Skeletal muscle satellite cell (primary cell): ENCODE results near the gene MRPS34.
"Not testable (repeated sequence)": the region's sequence is repeated elsewhere in the genome, so short reads cannot be mapped to it uniquely, and the experiment has no call there.

Source experiments
- H3K27me3 ChIP-seq: 2 replicates; pipeline ENCODE4 v1.7.0; 2013; ENCODE audit warnings: low read length; ENCODE audit not compliant: control insufficient read depth, insufficient read depth
- H3K36me3 ChIP-seq: 2 replicates; pipeline ENCODE4 v1.7.0; 2013; ENCODE audit warnings: mild to moderate bottlenecking, control low read depth, low read length; ENCODE audit not compliant: insufficient read depth
- H3K4me1 ChIP-seq: 2 replicates; pipeline ENCODE4 v1.7.0; 2013; ENCODE audit warnings: low read length; ENCODE audit not compliant: control insufficient read depth, insufficient read depth
- H3K4me2 ChIP-seq: 2 replicates; pipeline ENCODE4 v1.7.0; 2013; ENCODE audit warnings: mild to moderate bottlenecking, low read length
- H3K4me3 ChIP-seq: 2 replicates; pipeline ENCODE4 v1.7.0; 2013; ENCODE audit warnings: low read length
- H3K9ac ChIP-seq: 2 replicates; pipeline ENCODE4 v1.7.0; 2013; ENCODE audit warnings: mild to moderate bottlenecking, low read depth, low read length, moderate library complexity
- H3K9me3 ChIP-seq: replicated peaks from 2 replicates; pipeline ENCODE4 v1.7.0; 2013; ENCODE audit warnings: mild to moderate bottlenecking, control low read depth, low read length

Gene MRPS34

DNA sequence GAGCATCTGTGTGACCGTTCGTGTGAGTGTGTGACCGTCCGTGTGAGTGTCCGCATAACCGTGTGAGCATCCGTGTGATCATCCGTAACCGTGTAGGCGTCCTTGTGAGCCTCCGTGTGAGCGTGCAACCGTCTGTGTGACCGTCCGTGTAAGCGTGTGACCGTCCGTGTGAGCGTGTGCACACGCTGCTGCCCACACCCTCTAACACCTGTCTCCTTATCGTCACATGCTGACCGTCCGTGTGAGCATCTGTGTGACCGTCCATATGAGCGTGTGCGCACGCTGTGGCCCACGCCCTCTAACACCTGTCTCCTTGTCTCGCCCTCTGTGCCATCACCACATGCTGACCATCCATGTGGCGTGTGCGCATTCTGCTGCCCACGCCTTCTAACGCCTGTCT, 32.7 kb downstream of the MRPS34 start:
- Histone ChIP-seq H3K4me1 (peaks cover 9% of the 10 kb centered on the region), H3K4me2 (no peak overlapping the region), H3K4me3 (no peak overlapping the region), H3K9ac (no peak overlapping the region), H3K9me3 (peaks cover 2% of the 10 kb centered on the region), H3K27me3 (no peaks in the 10 kb centered on the region), H3K36me3 (peaks cover 41% of the 10 kb centered on the region)

DNA sequence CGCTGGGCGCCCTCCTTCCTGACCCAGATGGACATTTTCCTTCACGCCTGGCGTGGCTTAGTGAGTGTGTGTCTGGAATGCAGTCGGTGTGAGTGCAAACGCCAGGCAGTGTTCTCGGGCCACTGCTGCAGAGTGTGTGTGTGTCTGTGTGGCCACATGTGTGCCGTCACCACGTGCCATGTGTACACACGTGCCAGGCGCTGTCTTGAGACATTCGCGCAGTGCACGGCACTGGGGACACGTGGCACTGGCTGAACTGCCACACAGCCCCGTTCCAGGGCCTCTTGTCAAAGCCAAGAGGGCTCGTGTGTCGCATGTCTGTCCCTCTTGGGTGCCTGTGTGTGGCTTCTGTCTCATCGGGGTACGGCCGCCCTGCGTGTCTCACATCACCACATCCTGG, 38.1 kb downstream of the MRPS34 start:
- Histone ChIP-seq H3K9ac (no peak overlapping the region), H3K36me3 (peaks cover 43% of the 10 kb centered on the region)

GRCh38 chr16:1734123-1734522, 38.8 kb downstream of the MRPS34 start:
- Histone ChIP-seq H3K4me1 (no peaks in the 10 kb centered on the region), H3K9ac (no peak overlapping the region), H3K27me3 (no peaks in the 10 kb centered on the region), H3K9me3 (peaks cover 2% of the 10 kb centered on the region), H3K4me3 (no peak overlapping the region), H3K4me2 (no peak overlapping the region), H3K36me3 (peaks cover 46% of the 10 kb centered on the region)

More for the DNA sequence above, 38.1 kb downstream of the MRPS34 start:
- Histone ChIP-seq H3K4me1 (no peaks in the 10 kb centered on the region), H3K4me3 (no peak overlapping the region), H3K4me2 (no peak overlapping the region), H3K9me3 (peaks cover 2% of the 10 kb centered on the region), H3K27me3 (no peaks in the 10 kb centered on the region)

DNA sequence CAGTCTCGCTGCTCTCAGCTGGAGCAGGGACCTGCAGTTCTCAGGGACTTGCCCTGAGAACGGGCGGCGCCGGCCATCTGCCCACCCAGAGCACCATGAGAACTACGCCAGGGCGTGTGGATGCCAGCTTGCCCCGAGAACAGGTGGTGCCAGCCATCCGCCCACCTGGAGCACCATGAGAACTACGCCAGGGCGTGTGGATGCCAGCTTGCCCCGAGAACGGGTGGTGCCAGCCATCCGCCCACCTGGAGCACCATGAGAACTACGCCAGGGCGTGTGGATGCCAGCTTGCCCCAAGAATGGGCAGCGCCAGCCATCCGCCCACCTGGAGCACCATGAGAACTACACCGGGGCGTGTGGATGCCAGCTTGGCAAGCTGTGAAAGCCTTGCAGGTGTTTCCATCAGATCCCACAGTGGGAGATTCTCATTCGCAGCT, 40.4 kb downstream of the MRPS34 start:
- H3K9me3 ChIP-seq, H3K27me3 ChIP-seq, H3K9ac ChIP-seq, H3K4me2 ChIP-seq, H3K4me1 ChIP-seq, H3K4me3 ChIP-seq: not testable (repeated sequence)
- peaks cover 56% of the 10 kb centered on the region for H3K36me3 ChIP-seq

DNA sequence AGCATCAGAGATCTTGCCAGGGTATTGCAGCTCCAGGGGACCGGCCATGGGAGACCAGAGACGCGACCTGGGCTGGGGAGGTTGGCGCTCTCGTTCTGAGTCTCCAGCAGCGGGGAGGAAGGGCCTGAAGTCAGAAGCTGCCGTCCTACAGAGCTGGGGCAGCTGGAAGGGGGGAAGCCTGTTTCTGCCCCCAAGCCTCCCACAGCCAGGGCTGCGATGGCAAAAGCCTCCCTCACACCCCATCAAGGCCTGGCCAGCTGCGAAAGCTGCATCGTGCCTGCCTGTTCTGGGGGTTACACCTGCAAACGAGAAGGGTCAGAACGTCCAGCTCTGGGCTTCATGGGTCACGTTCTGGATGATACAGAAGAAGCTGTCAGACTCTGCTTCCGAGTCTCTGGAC, 40.9 kb downstream of the MRPS34 start:
- no peaks in the 10 kb centered on the region for H3K4me1 ChIP-seq
- no peak overlapping the region for H3K9ac ChIP-seq
- H3K27me3 ChIP-seq = no peaks in the 10 kb centered on the region
- H3K4me3 ChIP-seq = no peak overlapping the region
- peaks cover 2% of the 10 kb centered on the region for H3K9me3 ChIP-seq
- no peak overlapping the region for H3K4me2 ChIP-seq
- H3K36me3 ChIP-seq = peaks cover 61% of the 10 kb centered on the region

DNA sequence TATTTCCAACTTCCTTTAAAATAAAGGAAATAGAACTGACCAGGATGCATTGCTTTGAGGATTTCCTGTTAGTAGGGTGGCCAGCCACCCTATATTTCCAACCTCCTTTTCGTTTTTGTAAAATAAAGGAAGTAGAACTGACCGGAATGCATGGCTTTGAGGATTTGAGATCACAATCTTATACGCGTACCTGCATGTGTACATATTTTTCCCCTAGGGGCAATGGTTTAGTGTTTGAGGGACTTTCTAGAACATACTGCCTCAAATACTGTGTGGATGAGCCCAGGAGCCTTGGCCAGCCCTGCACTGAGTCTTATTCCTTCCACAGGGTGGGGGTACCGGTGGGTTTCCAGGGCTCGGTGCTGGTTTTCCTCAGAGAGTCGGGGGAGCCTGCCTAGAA, 41.3 kb downstream of the MRPS34 start:
- H3K4me1 ChIP-seq = no peaks in the 10 kb centered on the region
- H3K4me3 ChIP-seq = no peak overlapping the region
- H3K36me3 ChIP-seq = peaks cover 65% of the 10 kb centered on the region
- H3K9ac ChIP-seq = no peak overlapping the region
- no peak overlapping the region for H3K4me2 ChIP-seq
- no peaks in the 10 kb centered on the region for H3K27me3 ChIP-seq
- H3K9me3 ChIP-seq = peaks cover 2% of the 10 kb centered on the region

- Histone ChIP-seq H3K9me3 (peaks cover 2% of the 10 kb centered on the region), H3K27me3 (no peaks in the 10 kb centered on the region), H3K9ac (no peak overlapping the region), H3K4me2 (no peak overlapping the region), H3K4me3 (no peak overlapping the region), H3K4me1 (no peaks in the 10 kb centered on the region), H3K36me3 (peaks cover 68% of the 10 kb centered on the region)
Observed at GRCh38 chr16:1731073-1731472, 41.9 kb downstream of the MRPS34 start.

- Histone ChIP-seq H3K9ac (no peak overlapping the region), H3K4me3 (no peak overlapping the region), H3K4me1 (no peaks in the 10 kb centered on the region), H3K9me3 (no peaks in the 10 kb centered on the region), H3K27me3 (no peaks in the 10 kb centered on the region), H3K4me2 (no peak overlapping the region), H3K36me3 (peaks cover 64% of the 10 kb centered on the region)
Observed at GRCh38 chr16:1729445-1729844, 43.5 kb downstream of the MRPS34 start.

GRCh38 chr16:1729026-1729425, 43.9 kb downstream of the MRPS34 start:
- Histone ChIP-seq H3K4me3 (no peak overlapping the region), H3K36me3 (peaks cover 60% of the 10 kb centered on the region), H3K9me3 (no peaks in the 10 kb centered on the region), H3K4me1 (no peaks in the 10 kb centered on the region), H3K4me2 (no peak overlapping the region), H3K9ac (no peak overlapping the region), H3K27me3 (no peaks in the 10 kb centered on the region)

- Histone ChIP-seq H3K4me3 (no peak overlapping the region), H3K9ac (no peak overlapping the region), H3K4me2 (no peak overlapping the region), H3K36me3 (peaks cover 49% of the 10 kb centered on the region), H3K27me3 (no peaks in the 10 kb centered on the region), H3K9me3 (no peaks in the 10 kb centered on the region), H3K4me1 (peaks cover 10% of the 10 kb centered on the region)
Observed at GRCh38 chr16:1727651-1728624, 45.0 kb downstream of the MRPS34 start.

- Histone ChIP-seq H3K36me3 (peaks cover 40% of the 10 kb centered on the region), H3K9ac (no peak overlapping the region), H3K27me3 (no peaks in the 10 kb centered on the region), H3K9me3 (no peaks in the 10 kb centered on the region), H3K4me1 (peaks cover 16% of the 10 kb centered on the region), H3K4me3 (no peak overlapping the region), H3K4me2 (no peak overlapping the region)
Observed at GRCh38 chr16:1726661-1727502, 46.1 kb downstream of the MRPS34 start.
